Lower leg skin (tissue), 3 donors: Measurements from ENCODE around the gene RAMP3.

Experiments used
- POLR2A ChIP-seq, 2 donors: fragments of 450-650 bp; IDR thresholded peaks; one replicate each; pipeline ENCODE4 v1.6.1; 2016 to 2017; ENCODE audit warnings: antibody characterized with exemption in 2 of 2, mild to moderate bottlenecking in 1 of 2, moderate library complexity in 1 of 2
- TF ChIP-seq, protein P1 (sequence below), 3 donors: fragments of 450-650 bp; IDR thresholded peaks; one replicate each; pipeline ENCODE4 v1.5.1; 2016; ENCODE audit warnings: antibody characterized with exemption in 3 of 3, mild to moderate bottlenecking in 3 of 3, moderate library complexity in 2 of 3

DNA sequence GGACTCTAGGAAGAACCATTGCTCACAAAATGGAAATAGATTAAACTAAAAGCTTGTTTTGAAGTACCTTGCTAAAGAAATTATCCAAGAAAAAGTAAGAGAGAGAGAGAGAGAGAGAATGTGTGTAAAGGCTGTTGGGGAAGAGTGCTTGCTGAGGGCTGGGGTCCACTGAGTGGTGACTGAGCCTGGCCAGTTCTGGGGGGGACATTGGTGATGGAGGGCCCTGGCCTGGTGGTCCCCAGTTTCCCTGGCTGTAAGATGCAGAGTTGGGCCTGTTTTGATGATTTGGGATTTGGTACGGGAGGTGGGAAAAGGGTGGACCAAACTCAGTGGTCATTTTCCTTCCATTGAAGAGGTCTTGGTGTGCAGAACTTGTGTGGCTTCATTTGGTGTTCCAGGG lies 880 bp downstream of the RAMP3 start:
- TF ChIP-seq, protein P1, sequence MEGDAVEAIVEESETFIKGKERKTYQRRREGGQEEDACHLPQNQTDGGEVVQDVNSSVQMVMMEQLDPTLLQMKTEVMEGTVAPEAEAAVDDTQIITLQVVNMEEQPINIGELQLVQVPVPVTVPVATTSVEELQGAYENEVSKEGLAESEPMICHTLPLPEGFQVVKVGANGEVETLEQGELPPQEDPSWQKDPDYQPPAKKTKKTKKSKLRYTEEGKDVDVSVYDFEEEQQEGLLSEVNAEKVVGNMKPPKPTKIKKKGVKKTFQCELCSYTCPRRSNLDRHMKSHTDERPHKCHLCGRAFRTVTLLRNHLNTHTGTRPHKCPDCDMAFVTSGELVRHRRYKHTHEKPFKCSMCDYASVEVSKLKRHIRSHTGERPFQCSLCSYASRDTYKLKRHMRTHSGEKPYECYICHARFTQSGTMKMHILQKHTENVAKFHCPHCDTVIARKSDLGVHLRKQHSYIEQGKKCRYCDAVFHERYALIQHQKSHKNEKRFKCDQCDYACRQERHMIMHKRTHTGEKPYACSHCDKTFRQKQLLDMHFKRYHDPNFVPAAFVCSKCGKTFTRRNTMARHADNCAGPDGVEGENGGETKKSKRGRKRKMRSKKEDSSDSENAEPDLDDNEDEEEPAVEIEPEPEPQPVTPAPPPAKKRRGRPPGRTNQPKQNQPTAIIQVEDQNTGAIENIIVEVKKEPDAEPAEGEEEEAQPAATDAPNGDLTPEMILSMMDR (IDR thresholded peaks at IDR 0.05): no peak
- no peak for TF ChIP-seq POLR2A (IDR thresholded peaks at IDR 0.05)
